HepG2 (cell line): ENCODE measurements around the gene DCTN3. TPM values are rescaled to one million over a fixed set of nuclear protein-coding genes. Genes with fewer than 3 reads are reported as not detected.

Source experiments
- GPBP1L1 ChIP-seq: sonication (generic); formaldehyde crosslinking; IDR thresholded peaks from 2 replicates; pipeline ENCODE4 v1.5.0; 2020; ENCODE audit warnings: mild to moderate bottlenecking, missing genetic modification reagents
- GZF1 ChIP-seq: sonication (generic); formaldehyde crosslinking; IDR thresholded peaks from 2 replicates; pipeline ENCODE4 v1.5.1; 2020; ENCODE audit warnings: mild to moderate bottlenecking, missing genetic modification reagents
- HNF1B ChIP-seq: sonication (generic); formaldehyde crosslinking; IDR thresholded peaks from 2 replicates; pipeline ENCODE4 v1.5.1; 2020; ENCODE audit warnings: mild to moderate bottlenecking, moderate library complexity, missing genetic modification reagents
- MAX ChIP-seq: IDR thresholded peaks from 2 replicates; pipeline ENCODE4 v1.6.1; 2012; ENCODE audit warnings: inconsistent platforms
- RBM39 ChIP-seq: fragments of 200-400 bp; formaldehyde crosslinking; IDR thresholded peaks from one replicate; pipeline ENCODE4 v1.6.1; 2018; ENCODE audit warnings: antibody characterized with exemption, mild to moderate bottlenecking, low read depth, low read length; ENCODE audit not compliant: poor library complexity, severe bottlenecking
- RCOR2 ChIP-seq: IDR thresholded peaks from 2 replicates; pipeline ENCODE4 v1.6.1; 2016; ENCODE audit warnings: missing biosample characterization, missing genetic modification reagents
- SRSF4 ChIP-seq: fragments of 200-400 bp; formaldehyde crosslinking; IDR thresholded peaks from one replicate; pipeline ENCODE4 v1.6.1; 2018; ENCODE audit warnings: mild to moderate bottlenecking, low read depth, low read length, moderate library complexity; ENCODE audit not compliant: poor library complexity, severe bottlenecking
- ZBTB40 ChIP-seq, 2 experiments: fragments of 450-650 bp in 1 of 2; sonication (generic) in 1 of 2; formaldehyde crosslinking in 1 of 2; IDR thresholded peaks; 2 replicates each; pipeline versions ENCODE4 v1.6.1 to v1.8.0; 2016 to 2022; ENCODE audit warnings: antibody characterized with exemption in 1 of 2, mild to moderate bottlenecking in 1 of 2, missing genetic modification reagents in 1 of 2
- ZFP62 ChIP-seq: sonication (generic); formaldehyde crosslinking; IDR thresholded peaks from 2 replicates; pipeline ENCODE4 v1.4.0; 2020; ENCODE audit warnings: missing genetic modification reagents
- ZNF251 ChIP-seq: sonication (generic); formaldehyde crosslinking; IDR thresholded peaks from 2 replicates; pipeline ENCODE4 v1.9.0; 2021; ENCODE audit warnings: mild to moderate bottlenecking, missing genetic modification reagents
- ZNF546 ChIP-seq: sonication (generic); formaldehyde crosslinking; conservative IDR thresholded peaks from 2 replicates; pipeline ENCODE4 v1.8.1; 2023; ENCODE audit warnings: mild to moderate bottlenecking, missing genetic modification reagents
- ZNF557 ChIP-seq: sonication (generic); formaldehyde crosslinking; IDR thresholded peaks from 2 replicates; pipeline ENCODE4 v1.4.0; 2020; ENCODE audit warnings: missing genetic modification reagents
- ZNF629 ChIP-seq: sonication (generic); formaldehyde crosslinking; conservative IDR thresholded peaks from 2 replicates; pipeline ENCODE4 v1.5.0; 2020; ENCODE audit warnings: missing genetic modification reagents
- ZNF773 ChIP-seq: sonication (generic); formaldehyde crosslinking; IDR thresholded peaks from 2 replicates; pipeline ENCODE4 v1.4.0; 2020; ENCODE audit warnings: missing genetic modification reagents, borderline replicate concordance
- ZSCAN9 ChIP-seq: IDR thresholded peaks from 2 replicates; pipeline ENCODE4 v1.6.1; 2016; ENCODE audit warnings: borderline replicate concordance
- polyA plus RNA-seq, 8 experiments: library from polyadenylated mRNA; depleted of rRNA in 3 of 8; stranded (reverse) in 7 of 8; unstranded in 1 of 8; fragments of >200 nt; fragmentation: Illumina TruSeq in 4 of 8; extraction: Trizol in 4 of 8; gene quantifications; 2 replicates each; pipeline versions ENCODE4 v1.2.1 to v1.2.3, GENCODE V29; 2011 to 2016; ENCODE audit warnings: low read depth in 4 of 8, missing spikeins in 1 of 8, mixed read lengths in 1 of 8; ENCODE audit not compliant: insufficient read depth in 1 of 8
- total RNA-seq, 5 experiments: library from RNA; depleted of rRNA; stranded (reverse); fragments of >200 nt; fragmentation: Illumina TruSeq; extraction: Trizol; gene quantifications; 2 replicates each; pipeline ENCODE4 v1.2.3, GENCODE V29; 2016; ENCODE audit warnings: low read depth in 1 of 5

Gene DCTN3
- total and polyA plus RNA-seq, 2 of the 13 experiments (the other 11 are each of a cell fraction or from before 2014, with no cell fraction given): 27.4 to 34.5 TPM

DNA sequence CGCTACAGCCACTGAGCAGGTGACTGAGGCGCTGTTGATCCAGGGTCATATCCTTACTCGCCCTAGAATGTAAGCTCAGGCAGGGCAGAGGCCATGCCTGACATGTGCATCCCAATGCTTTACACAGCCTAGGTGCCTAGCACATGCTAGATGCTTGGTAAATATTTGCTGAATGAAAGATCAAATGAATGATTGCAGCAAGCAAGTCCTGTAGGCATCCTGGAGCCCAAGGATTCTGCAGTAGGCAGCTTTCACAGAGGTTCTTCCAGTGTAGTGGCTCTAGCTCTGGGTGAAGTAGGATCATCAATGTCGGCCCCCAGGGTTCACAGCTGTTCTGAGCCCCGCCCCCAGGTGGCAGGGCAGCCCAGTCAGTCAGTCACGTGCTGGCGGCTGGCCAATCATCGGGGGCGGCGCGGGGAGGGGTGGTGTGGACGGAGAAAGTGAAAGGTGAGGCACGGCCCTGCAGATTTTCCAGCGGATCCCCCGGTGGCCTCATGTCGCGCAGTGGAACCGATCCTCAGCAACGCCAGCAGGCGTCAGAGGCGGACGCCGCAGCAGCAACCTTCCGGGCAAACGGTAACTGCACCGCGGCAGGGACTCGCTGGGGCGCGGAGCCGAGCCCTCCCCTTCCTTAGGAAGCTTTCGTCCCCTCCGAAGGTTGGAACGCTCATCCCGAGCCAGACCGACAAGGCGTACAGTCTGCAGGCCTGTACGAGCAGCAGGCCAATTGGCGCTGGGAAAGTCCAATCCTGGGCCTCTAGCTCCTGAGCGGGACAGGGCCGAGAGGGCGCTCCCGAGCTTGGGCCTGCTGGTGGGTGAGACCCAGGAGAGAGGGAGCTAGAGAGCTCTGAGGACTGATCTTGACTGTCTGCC is 26.2 kb upstream of the DCTN3 start, which contains the start of gene GALT (continued):
- no peak for TF ChIP-seq ZBTB40 (IDR thresholded peaks at IDR 0.05)
- no peak; the same call in 1 of the 2 replicates for TF ChIP-seq ZBTB40 (CRISPR knock-in tag; IDR thresholded peaks at IDR 0.05)
- TF ChIP-seq HNF1B: peak; percentile 36; the same call in 1 of the 2 replicates
- no peak; the same call in 1 of the 2 replicates for TF ChIP-seq ZNF251 (CRISPR knock-in tag)
- 0 out of 2 replicates have a peak, but pooled peaks have one; percentile 73 for TF ChIP-seq GZF1 (CRISPR knock-in tag)
- TF ChIP-seq GPBP1L1: no peak
- TF ChIP-seq ZNF629: no peak
- TF ChIP-seq ZFP62 (CRISPR knock-in tag): no peak
- TF ChIP-seq ZNF546 (CRISPR knock-in tag): peak; percentile 85; the same call in 1 of the 2 replicates
- peak; percentile 90 for TF ChIP-seq MAX
- no peak for TF ChIP-seq ZNF773 (CRISPR knock-in tag)
- TF ChIP-seq SRSF4: no peak
- TF ChIP-seq ZSCAN9: no peak; the same call in 1 of the 2 replicates
- TF ChIP-seq RBM39: no peak
- no peak for TF ChIP-seq ZNF557 (CRISPR knock-in tag)
- peak; percentile 12; the same call in 1 of the 2 replicates for TF ChIP-seq RCOR2
